Measurements from ENCODE around the gene P2RY13.

DNA sequence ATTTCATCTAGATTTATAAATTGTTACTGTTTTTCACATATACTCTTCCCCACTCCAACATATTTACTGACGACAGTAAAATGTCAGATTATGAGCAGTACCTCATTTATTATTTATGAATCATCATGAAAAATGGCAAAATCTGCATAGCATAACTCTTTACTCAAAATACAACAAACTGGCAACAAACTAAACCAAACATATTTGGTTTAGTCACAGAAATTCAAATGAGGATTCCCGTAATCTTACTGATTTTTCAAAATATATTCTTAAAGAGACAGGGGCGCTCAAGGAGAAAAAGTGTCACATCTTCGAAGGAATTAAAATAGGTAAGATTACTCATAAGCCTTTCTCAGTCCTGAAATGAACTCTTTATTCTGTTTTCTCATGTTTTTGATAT, 9.7 kb downstream of the P2RY13 start:
- no peak for TF ChIP-seq CTCF (IDR thresholded peaks at IDR 0.05; ENCODE audit: low read length)
- no peak for TF ChIP-seq EZH2phosphoT487 (IDR thresholded peaks at IDR 0.05; ENCODE audit: low read length)
